ENCODE data around the gene PID1.

The PID1 gene

GRCh38 chr2:229162015-229162414 is 109.1 kb downstream of the PID1 start:
- no peak for DNase-seq

DNA sequence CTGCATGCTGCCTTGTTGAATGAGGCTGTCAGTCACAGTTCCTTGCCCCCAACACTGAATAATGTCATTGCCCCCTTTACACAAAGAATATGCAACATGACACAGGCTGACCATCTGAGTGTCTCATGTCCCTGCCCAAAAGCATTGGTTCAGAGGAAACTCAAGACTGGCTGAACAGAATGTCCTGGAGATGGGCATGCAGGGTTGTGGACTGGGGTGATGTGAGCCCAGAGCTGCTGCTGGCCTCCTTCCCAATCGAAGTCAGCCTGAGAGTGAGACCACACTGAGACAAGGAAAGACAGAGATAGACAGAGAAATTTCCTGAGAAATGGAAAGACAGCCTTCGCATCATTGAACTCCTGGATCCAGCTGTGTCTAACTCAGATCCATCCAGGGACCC is 110.1 kb downstream of the PID1 start:
- no peak for DNase-seq

- no peak for DNase-seq
Measured at GRCh38 chr2:229160180-229160579, 110.9 kb downstream of the PID1 start.

GRCh38 chr2:229159405-229159804 is 111.7 kb downstream of the PID1 start:
- DNase-seq: no peak

- DNase-seq: no peak
Measured at GRCh38 chr2:229154381-229154780, 116.7 kb downstream of the PID1 start.

GRCh38 chr2:229153951-229154350 is 117.1 kb downstream of the PID1 start:
- no peak for DNase-seq

DNA sequence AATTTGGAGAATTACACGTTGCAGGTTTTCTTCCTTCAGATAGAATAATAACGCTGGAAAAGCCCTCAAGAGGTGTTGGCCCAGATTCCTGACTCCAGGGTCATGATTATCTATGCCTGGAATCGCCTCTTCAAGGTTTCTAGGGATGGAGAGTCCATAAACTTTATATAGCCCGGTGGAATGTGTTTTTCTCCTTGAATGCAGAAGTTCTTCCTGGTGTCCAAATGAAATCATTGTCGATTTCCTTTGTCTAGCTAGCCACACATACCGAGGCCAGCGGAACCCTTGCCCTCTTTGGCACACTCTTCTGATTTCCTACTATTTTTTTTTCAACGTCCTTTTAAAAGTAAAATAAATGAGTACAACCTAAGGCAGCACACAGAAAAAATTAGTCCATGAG is 117.8 kb downstream of the PID1 start:
- DNase-seq: no peak

GRCh38 chr2:229152674-229153073 is 118.4 kb downstream of the PID1 start:
- no peak for DNase-seq

- DNase-seq: no peak
Measured at GRCh38 chr2:229150317-229150716, 120.8 kb downstream of the PID1 start.

- DNase-seq: no peak
Measured at GRCh38 chr2:229141424-229142025, 129.6 kb downstream of the PID1 start.

DNA sequence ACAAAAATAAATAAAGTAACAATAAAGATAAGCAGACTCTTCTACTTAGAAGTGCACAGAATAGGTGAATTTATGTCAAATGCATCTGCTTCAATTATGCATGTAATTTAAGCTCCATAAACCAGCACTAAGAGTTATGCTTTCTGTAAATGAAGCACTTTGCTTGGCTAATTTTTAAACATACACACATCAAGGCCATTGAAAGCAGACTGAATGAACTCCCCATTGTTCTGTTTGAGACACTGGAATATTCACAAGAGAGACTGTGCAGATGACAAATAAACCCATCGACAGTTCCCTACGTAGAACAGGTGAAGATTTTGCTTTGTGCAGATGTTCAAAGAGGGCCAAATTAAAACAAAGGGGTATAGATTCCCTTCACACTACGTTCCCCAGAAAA is 133.4 kb downstream of the PID1 start:
- DNase-seq: no peak

DNA sequence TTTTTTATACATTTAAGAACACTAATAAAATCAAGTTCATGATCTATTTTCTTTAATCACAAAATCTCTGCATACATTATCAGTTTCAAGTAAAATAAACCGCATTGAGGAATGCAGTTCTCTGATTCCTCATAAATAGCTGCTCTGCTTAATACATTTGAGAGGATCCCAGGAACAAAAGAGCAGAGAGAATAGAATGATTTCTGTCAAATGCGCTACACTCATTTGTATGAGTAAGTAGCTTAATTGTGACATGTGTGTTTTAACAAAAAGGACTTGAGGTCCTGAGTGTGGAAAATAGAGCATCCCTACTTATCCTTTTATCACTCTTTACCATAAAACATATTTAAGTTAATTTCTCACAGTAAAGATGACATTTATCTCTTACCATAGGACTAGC is 134.0 kb downstream of the PID1 start:
- no peak for DNase-seq

DNA sequence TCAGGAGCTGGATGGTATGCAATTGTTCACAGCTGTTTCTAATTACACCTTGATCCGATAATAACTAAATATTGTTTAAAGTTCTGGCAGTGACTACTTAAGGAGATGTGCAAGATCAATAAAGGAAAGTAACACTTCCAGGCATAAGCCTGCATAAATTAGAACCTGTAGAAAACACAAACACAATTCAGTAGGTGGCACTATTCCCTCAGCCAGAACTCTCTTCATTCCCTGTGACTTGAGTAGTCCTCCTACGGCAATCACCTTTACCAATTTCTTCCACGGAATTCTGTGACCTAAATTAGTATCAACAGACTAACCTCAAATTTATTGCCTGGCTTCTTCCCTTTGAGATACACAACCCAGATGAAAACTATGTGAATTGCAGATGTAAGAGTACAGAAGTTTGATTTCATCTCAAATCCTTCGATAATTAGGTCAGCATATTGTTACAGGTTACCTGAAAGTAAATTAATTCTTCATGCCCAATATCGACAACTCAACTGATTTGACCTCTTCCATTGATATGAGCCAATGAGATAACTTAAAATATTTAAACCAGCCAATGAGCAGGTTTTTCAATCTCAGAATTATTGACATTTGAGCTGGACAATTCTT is 137.8 kb downstream of the PID1 start:
- no peak for DNase-seq

GRCh38 chr2:229132236-229132635 is 138.9 kb downstream of the PID1 start:
- DNase-seq: no peak

- DNase-seq: no peak
Measured at GRCh38 chr2:229130522-229130921, 140.6 kb downstream of the PID1 start.

- no peak for DNase-seq
Measured at GRCh38 chr2:229129738-229130371, 141.2 kb downstream of the PID1 start.

GRCh38 chr2:229127471-229127870 is 143.6 kb downstream of the PID1 start:
- no peak for DNase-seq

- DNase-seq: no peak
Measured at GRCh38 chr2:229126066-229126465, 145.0 kb downstream of the PID1 start.

DNA sequence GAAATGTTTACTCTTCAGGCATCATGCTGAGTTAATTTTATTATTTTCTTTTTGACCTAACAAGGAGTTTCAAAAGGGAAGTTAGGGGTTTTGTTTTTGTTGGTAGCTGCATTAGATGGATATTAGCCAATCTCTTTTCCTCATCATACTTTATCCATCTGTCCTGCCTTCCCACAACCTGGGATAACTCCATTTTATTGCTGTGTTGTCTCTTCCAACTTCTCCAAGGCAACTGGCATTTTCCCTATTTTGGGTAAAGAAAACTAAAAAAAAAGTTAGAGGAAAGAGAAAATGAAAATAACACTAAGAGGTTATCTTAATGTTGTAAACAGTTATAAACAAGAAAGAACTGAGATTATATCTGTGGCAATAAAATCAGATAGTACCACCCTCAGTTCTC is 147.0 kb downstream of the PID1 start:
- DNase-seq: no peak

- DNase-seq: no peak
Measured at GRCh38 chr2:229118927-229119326, 152.2 kb downstream of the PID1 start.

- DNase-seq: no peak
Measured at GRCh38 chr2:229118336-229118735, 152.8 kb downstream of the PID1 start.

DNA sequence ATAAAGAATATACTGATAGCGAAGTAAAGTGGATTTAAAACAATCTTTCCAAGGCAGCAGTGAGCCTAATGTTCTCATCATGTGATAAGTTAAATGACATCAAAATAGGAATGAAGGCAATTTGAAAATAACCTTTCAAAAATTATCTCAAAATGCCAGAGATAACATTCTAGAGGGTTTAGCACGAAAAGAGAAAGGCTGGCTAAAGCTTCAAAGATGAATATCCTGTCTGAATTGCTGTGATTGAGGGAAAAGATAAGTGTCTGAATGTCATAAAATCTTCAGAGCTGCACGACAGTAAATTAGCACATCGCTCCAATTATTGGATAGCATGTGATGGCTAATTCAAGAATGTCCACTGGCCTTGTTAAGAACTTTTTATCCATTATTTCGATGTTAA is 159.3 kb downstream of the PID1 start:
- DNase-seq: no peak

DNA sequence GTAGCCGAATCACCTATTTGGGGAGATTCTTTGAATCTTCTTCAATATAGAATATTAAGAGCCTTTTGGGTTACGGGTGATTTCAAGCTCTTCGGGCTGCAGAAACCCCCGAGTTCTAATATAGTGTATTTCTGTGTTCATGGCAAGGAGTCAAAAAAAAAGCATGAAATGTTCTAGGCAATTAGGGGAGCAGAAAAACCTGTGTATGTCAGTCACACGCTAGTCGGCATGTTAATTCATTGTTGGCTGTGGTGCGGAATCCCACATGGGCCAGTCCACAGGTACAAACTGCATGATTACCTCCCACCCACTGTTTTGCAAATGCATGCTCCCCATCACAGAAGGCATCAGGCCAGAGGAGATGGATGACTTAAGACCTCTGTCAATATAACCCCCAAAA is 161.9 kb downstream of the PID1 start:
- DNase-seq: no peak

DNA sequence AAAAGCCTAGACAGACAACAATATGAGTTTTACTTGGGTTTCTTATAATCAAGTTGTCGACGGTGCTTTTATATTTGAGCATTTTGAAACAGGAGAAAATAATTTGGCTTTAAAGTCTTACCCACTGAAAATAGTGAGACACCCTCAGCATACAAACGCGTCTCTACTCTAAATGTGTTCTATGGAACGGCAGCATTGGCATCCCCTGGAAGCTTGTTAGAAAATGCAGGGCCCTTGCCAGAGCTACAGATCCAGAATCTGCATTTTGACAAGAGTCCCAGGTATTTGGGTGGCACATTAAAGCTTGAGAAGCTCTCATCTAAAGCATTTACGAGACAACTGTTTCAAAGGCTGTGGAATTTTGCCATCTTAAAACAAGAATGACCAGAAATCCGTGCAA is 163.5 kb downstream of the PID1 start:
- DNase-seq: no peak

GRCh38 chr2:229104974-229105387 is 166.1 kb downstream of the PID1 start:
- DNase-seq: no peak

Measured in stimulated activated CD4-positive, alpha-beta T cell treated with anti-CD3 and anti-CD28 coated beads, Interleukin-4, amount 100 ng/mL, for 4 hours (primary cell).